ENCODE data around the gene SCEL.

DNA sequence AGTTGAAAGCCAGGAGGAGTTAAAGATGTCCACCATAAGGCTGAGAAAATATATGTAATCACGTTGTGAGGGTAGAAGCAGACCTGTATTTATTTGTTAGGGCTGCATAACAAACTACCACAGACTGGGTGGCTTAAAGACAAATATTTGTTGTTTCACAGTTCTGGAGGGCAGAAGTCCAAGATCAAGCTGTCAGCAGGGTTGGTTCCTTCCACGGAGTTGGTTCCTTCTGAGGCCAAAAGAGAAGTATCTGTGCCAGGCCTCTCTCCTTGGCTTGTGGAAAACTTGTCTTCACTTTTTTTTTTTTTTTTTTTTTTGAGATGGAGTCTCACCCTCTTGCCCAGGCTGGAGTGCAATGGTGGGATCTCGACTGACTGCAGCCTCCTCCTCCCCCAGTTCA, 88.3 kb downstream of the SCEL start:
- TF ChIP-seq, protein P1, sequence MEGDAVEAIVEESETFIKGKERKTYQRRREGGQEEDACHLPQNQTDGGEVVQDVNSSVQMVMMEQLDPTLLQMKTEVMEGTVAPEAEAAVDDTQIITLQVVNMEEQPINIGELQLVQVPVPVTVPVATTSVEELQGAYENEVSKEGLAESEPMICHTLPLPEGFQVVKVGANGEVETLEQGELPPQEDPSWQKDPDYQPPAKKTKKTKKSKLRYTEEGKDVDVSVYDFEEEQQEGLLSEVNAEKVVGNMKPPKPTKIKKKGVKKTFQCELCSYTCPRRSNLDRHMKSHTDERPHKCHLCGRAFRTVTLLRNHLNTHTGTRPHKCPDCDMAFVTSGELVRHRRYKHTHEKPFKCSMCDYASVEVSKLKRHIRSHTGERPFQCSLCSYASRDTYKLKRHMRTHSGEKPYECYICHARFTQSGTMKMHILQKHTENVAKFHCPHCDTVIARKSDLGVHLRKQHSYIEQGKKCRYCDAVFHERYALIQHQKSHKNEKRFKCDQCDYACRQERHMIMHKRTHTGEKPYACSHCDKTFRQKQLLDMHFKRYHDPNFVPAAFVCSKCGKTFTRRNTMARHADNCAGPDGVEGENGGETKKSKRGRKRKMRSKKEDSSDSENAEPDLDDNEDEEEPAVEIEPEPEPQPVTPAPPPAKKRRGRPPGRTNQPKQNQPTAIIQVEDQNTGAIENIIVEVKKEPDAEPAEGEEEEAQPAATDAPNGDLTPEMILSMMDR (conservative IDR thresholded peaks at IDR 0.05; ENCODE audit: low read length): no peak
- no peak for TF ChIP-seq EZH2phosphoT487 (IDR thresholded peaks at IDR 0.05; ENCODE audit: borderline replicate concordance, low read depth, low read length)
